CD14-positive monocyte (primary cell): ENCODE results near the gene NLE1. TPM values are rescaled to one million over a fixed set of nuclear protein-coding genes. Genes with fewer than 3 reads are reported as not detected.

Source experiments
- DNase-seq, 3 donors: peaks; one replicate each; pipeline ENCODE4 v3.0.0-alpha.2; 2011 to 2022
- H2AFZ ChIP-seq: 2 replicates; pipeline ENCODE4 v1.6.0; 2012; ENCODE audit warnings: mild to moderate bottlenecking, low read depth, low read length, inconsistent platforms; ENCODE audit not compliant: insufficient read depth, poor library complexity, severe bottlenecking
- H3K27ac ChIP-seq, 2 donors: 1 replicate in 1 of 2; 2 replicates in 1 of 2; pipeline ENCODE4 v1.5.1; 2012 to 2013; ENCODE audit warnings: low read length in 2 of 2, control low read depth in 1 of 2, inconsistent platforms in 1 of 2, low read depth in 1 of 2, mild to moderate bottlenecking in 1 of 2
- H3K27me3 ChIP-seq, 2 donors: one replicate each; pipeline versions ENCODE4 v1.6.0 to v1.6.1; 2011 to 2013; ENCODE audit warnings: low read length in 2 of 2; ENCODE audit not compliant: control insufficient read depth in 2 of 2, insufficient read depth in 2 of 2
- H3K36me3 ChIP-seq, 2 donors: replicated peaks in 1 of 2; 1 replicate in 1 of 2; 2 replicates in 1 of 2; pipeline versions ENCODE4 v1.5.1 to v1.6.1; 2012 to 2013; ENCODE audit warnings: low read length in 2 of 2, control low read depth in 1 of 2, inconsistent platforms in 1 of 2, mild to moderate bottlenecking in 1 of 2; ENCODE audit not compliant: insufficient read depth in 2 of 2, control insufficient read depth in 1 of 2
- H3K4me1 ChIP-seq, 2 donors: 1 replicate in 1 of 2; 2 replicates in 1 of 2; pipeline versions ENCODE4 v1.5.1 to v1.6.1; 2012 to 2013; ENCODE audit warnings: low read length in 2 of 2, control low read depth in 1 of 2, inconsistent platforms in 1 of 2, mild to moderate bottlenecking in 1 of 2, moderate library complexity in 1 of 2; ENCODE audit not compliant: insufficient read depth in 2 of 2, control insufficient read depth in 1 of 2
- H3K4me2 ChIP-seq: replicated peaks from 2 replicates; pipeline ENCODE3; 2012; ENCODE audit warnings: low read length, moderate library complexity, mild to moderate bottlenecking; ENCODE audit not compliant: poor library complexity, severe bottlenecking; ENCODE audit errors: extremely low read depth
- H3K4me3 ChIP-seq, 3 experiments: fragments of 200-600 bp in 1 of 3; sonication (generic) in 1 of 3; replicated peaks in 1 of 3; 1 replicate in 2 of 3; 2 replicates in 1 of 3; pipeline ENCODE4 v1.5.1; 2011 to 2013; ENCODE audit warnings: low read length in 3 of 3, mild to moderate bottlenecking in 3 of 3, control low read depth in 2 of 3, low read depth in 2 of 3, inconsistent platforms in 1 of 3, moderate library complexity in 1 of 3
- H3K79me2 ChIP-seq: 2 replicates; pipeline ENCODE4 v1.6.0; 2012; ENCODE audit warnings: mild to moderate bottlenecking, control low read depth, inconsistent platforms, low read length, moderate library complexity; ENCODE audit not compliant: insufficient read depth
- H3K9ac ChIP-seq: 2 replicates; pipeline ENCODE4 v1.6.0; 2017; ENCODE audit warnings: low read length, mild to moderate bottlenecking; ENCODE audit not compliant: insufficient read depth, poor library complexity, severe bottlenecking
- H3K9me3 ChIP-seq, 2 donors: replicated peaks in 1 of 2; 1 replicate in 1 of 2; 2 replicates in 1 of 2; pipeline versions ENCODE4 v1.5.1 to v1.6.1; 2012 to 2013; ENCODE audit warnings: low read length in 2 of 2, control low read depth in 1 of 2; ENCODE audit not compliant: control insufficient read depth in 1 of 2, insufficient read depth in 1 of 2
- H4K20me1 ChIP-seq: 2 replicates; pipeline ENCODE4 v1.6.0; 2012; ENCODE audit warnings: mild to moderate bottlenecking, low read length, control low read depth, moderate library complexity; ENCODE audit not compliant: insufficient read depth
- H3K27ac Mint-ChIP-seq, 7 donors: one replicate each; pipeline ENCODE4 v1.8.0; 2020; ENCODE audit warnings: mild to moderate bottlenecking in 7 of 7, mixed read lengths in 7 of 7, moderate library complexity in 6 of 7, inconsistent platforms in 2 of 7
- H3K27me3 Mint-ChIP-seq, 3 donors: one replicate each; pipeline ENCODE4 v1.8.0; 2021 to 2022; ENCODE audit warnings: low read depth in 3 of 3, mild to moderate bottlenecking in 3 of 3, mixed read lengths in 3 of 3, moderate library complexity in 3 of 3, inconsistent platforms in 1 of 3
- H3K36me3 Mint-ChIP-seq, 2 donors: one replicate each; pipeline ENCODE4 v1.8.0; 2020; ENCODE audit warnings: mixed read lengths in 2 of 2, inconsistent platforms in 1 of 2, mild to moderate bottlenecking in 1 of 2
- H3K4me1 Mint-ChIP-seq: one replicate; pipeline ENCODE4 v1.8.0; 2020; ENCODE audit warnings: mild to moderate bottlenecking, mixed read lengths
- H3K4me3 Mint-ChIP-seq, 2 donors: one replicate each; pipeline ENCODE4 v1.8.0; 2020; ENCODE audit warnings: mild to moderate bottlenecking in 2 of 2, mixed read lengths in 2 of 2, moderate library complexity in 1 of 2
- H3K9me3 Mint-ChIP-seq, 7 donors: one replicate each; pipeline ENCODE4 v1.8.0; 2020 to 2022; ENCODE audit warnings: mixed read lengths in 7 of 7, mild to moderate bottlenecking in 6 of 7, moderate library complexity in 6 of 7, inconsistent platforms in 2 of 7
- WGBS: methylation state at CpG from one replicate; pipeline ENCODE4 v1.1.5; 2013; ENCODE audit warnings: missing lambda C conversion rate; ENCODE audit not compliant: insufficient coverage; 5-methylcytosine and 5-hydroxymethylcytosine counted together
- intact Hi-C, 2 donors: fragments of 100-400 bp; cut with micrococcal nuclease; formaldehyde crosslinking; loops; one replicate each; pipeline versions ENCODE4 v1.15.0 to v1.15.1; 2023
- polyA plus RNA-seq, 3 donors: library from polyadenylated mRNA; depleted of rRNA in 1 of 3; unstranded in 2 of 3; stranded (reverse) in 1 of 3; fragments of 300-500 nt in 2 of 3; fragments of >200 nt in 1 of 3; fragmentation: Illumina TruSeq in 2 of 3; gene quantifications; 1 replicate in 2 of 3; 2 replicates in 1 of 3; pipeline ENCODE4 v1.2.3, GENCODE V29; 2012 to 2021
- TF ChIP-seq, protein P1 (sequence below): fragments of 200-600 bp; IDR thresholded peaks from one replicate; pipeline ENCODE4 v1.8.0; 2022; ENCODE audit warnings: antibody characterized with exemption, mild to moderate bottlenecking

Gene NLE1
- polyA plus RNA-seq, 3 donors: 1.6 to 3.6 (median 2.2) TPM

- TF ChIP-seq, protein P1, sequence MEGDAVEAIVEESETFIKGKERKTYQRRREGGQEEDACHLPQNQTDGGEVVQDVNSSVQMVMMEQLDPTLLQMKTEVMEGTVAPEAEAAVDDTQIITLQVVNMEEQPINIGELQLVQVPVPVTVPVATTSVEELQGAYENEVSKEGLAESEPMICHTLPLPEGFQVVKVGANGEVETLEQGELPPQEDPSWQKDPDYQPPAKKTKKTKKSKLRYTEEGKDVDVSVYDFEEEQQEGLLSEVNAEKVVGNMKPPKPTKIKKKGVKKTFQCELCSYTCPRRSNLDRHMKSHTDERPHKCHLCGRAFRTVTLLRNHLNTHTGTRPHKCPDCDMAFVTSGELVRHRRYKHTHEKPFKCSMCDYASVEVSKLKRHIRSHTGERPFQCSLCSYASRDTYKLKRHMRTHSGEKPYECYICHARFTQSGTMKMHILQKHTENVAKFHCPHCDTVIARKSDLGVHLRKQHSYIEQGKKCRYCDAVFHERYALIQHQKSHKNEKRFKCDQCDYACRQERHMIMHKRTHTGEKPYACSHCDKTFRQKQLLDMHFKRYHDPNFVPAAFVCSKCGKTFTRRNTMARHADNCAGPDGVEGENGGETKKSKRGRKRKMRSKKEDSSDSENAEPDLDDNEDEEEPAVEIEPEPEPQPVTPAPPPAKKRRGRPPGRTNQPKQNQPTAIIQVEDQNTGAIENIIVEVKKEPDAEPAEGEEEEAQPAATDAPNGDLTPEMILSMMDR: peak; percentile 64
- Histone ChIP-seq H3K4me1 (peaks cover 25 to 31% of the 10 kb centered on the region in 2 donors), H3K9ac (peak overlapping the region; percentile 81), H3K4me3 (peak overlapping the region; percentile 61 to 100 (median 71)), H3K27ac (peak overlapping the region; percentile 75 to 89), H2AFZ (peak overlapping the region; percentile 99), H3K79me2 (peaks cover 39% of the 10 kb centered on the region), H3K36me3 (no peaks in the 10 kb centered on the region), H3K27me3 (no peaks in the 10 kb centered on the region), H3K4me2 (peak overlapping the region; percentile 100), H3K9me3 (no peaks in the 10 kb centered on the region), H4K20me1 (peaks cover 15% of the 10 kb centered on the region)
- peak overlapping the region; percentile 87 to 96 for H3K4me3 Mint-ChIP-seq
- H3K27me3 Mint-ChIP-seq: peaks cover 0 to 2% (median 0%) of the 10 kb centered on the region in 3 donors
- H3K9me3 Mint-ChIP-seq: no peaks in the 10 kb centered on the region
- H3K4me1 Mint-ChIP-seq: peaks cover 34% of the 10 kb centered on the region
- H3K27ac Mint-ChIP-seq: peak overlapping the region; percentile 89 to 95 (median 92)
- peak; percentile 39 to 79 (median 79) for DNase-seq
- WGBS: under 1% methylated on average over 10 of the region's 22 CpGs
- intact Hi-C loops: loop anchor here (1.0 to 5.0 kb wide), 8 partner anchors 27 to 107 kb away; partner anchors contain the start of genes LIG3 (in 1 of the 2) and RFFL (in 1 of the 2)
- H3K36me3 Mint-ChIP-seq: peaks cover 0 to 2% of the 10 kb centered on the region in 2 donors
Observed at GRCh38 chr17:35089586-35090296, 52.4 kb downstream of the NLE1 start.

- Mint-ChIP-seq H3K4me1 (peaks cover 30% of the 10 kb centered on the region), H3K4me3 (peak overlapping the region; percentile 91 to 97), H3K9me3 (no peaks in the 10 kb centered on the region), H3K27ac (peak overlapping the region; percentile 89 to 97 (median 94)), H3K27me3 (peaks cover 0 to 2% (median 0%) of the 10 kb centered on the region in 3 donors), H3K36me3 (peaks cover 0 to 8% of the 10 kb centered on the region in 2 donors)
- Histone ChIP-seq H3K79me2 (peaks cover 46% of the 10 kb centered on the region), H3K27ac (peak overlapping the region; percentile 78 to 92), H3K27me3 (no peaks in the 10 kb centered on the region), H3K9ac (peak overlapping the region; percentile 85), H2AFZ (peak overlapping the region; percentile 99), H3K9me3 (no peaks in the 10 kb centered on the region), H3K4me3 (peak overlapping the region; percentile 88 to 100 (median 90)), H3K4me2 (peak overlapping the region; percentile 100), H3K36me3 (no peaks in the 10 kb centered on the region), H3K4me1 (peaks cover 21 to 28% of the 10 kb centered on the region in 2 donors), H4K20me1 (peaks cover 15% of the 10 kb centered on the region)
- WGBS: under 1% methylated on average over 69 of the region's 80 CpGs
- TF ChIP-seq, protein P1: peak; percentile 83
- intact Hi-C loops: loop anchor here (1.0 to 5.0 kb wide), 7 partner anchors 26 to 107 kb away; partner anchors contain the start of genes LIG3 (in 1 of the 2) and RFFL (in 1 of the 2)
- DNase-seq: peak; percentile 76 to 87 (median 85)
Observed at GRCh38 chr17:35088881-35089585, 53.1 kb downstream of the NLE1 start.
